DND-41 (cell line): ENCODE measurements around the gene IL26.

Experiments
- EZH2 ChIP-seq: IDR thresholded peaks from 3 replicates; pipeline ENCODE4 v1.6.1; 2012; ENCODE audit warnings: borderline replicate concordance, low read depth, mild to moderate bottlenecking, moderate library complexity, low read length, inconsistent platforms; ENCODE audit not compliant: severe bottlenecking
- TF ChIP-seq, protein P1 (sequence below): IDR thresholded peaks from 2 replicates; pipeline ENCODE4 v1.5.1; 2012; ENCODE audit warnings: borderline replicate concordance, low read length, moderate library complexity, mild to moderate bottlenecking; ENCODE audit not compliant: poor library complexity, severe bottlenecking; ENCODE audit errors: extremely low read depth

- TF ChIP-seq, protein P1, sequence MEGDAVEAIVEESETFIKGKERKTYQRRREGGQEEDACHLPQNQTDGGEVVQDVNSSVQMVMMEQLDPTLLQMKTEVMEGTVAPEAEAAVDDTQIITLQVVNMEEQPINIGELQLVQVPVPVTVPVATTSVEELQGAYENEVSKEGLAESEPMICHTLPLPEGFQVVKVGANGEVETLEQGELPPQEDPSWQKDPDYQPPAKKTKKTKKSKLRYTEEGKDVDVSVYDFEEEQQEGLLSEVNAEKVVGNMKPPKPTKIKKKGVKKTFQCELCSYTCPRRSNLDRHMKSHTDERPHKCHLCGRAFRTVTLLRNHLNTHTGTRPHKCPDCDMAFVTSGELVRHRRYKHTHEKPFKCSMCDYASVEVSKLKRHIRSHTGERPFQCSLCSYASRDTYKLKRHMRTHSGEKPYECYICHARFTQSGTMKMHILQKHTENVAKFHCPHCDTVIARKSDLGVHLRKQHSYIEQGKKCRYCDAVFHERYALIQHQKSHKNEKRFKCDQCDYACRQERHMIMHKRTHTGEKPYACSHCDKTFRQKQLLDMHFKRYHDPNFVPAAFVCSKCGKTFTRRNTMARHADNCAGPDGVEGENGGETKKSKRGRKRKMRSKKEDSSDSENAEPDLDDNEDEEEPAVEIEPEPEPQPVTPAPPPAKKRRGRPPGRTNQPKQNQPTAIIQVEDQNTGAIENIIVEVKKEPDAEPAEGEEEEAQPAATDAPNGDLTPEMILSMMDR: no peak
- no peak for TF ChIP-seq EZH2
These were observed 54.9 kb downstream of the IL26 start for GRCh38 chr12:68170726-68171125.
